H1 (cell line): ENCODE data around the gene BRSK2. TPM values are rescaled to one million over a fixed set of nuclear protein-coding genes. Genes with fewer than 3 reads are reported as not detected.

Experiments
- CTCF ChIA-PET: fragments of 300-600 bp; sonication (Branson Sonifier 250); formaldehyde crosslinking; loops from one replicate; lab custom pipeline; 2021; ENCODE audit not compliant: partially characterized antibody; lab: Charles Lee
- POLR2A ChIA-PET: fragments of 300-600 bp; sonication (Branson Sonifier 250); formaldehyde crosslinking; loops from one replicate; lab custom pipeline; 2021; ENCODE audit warnings: inconsistent platforms; ENCODE audit not compliant: partially characterized antibody; lab: Charles Lee
- DNase-seq, 2 experiments: peaks; one replicate each; pipeline versions ENCODE4 v3.0.0 to v3.0.0-alpha.2; 2010 to 2022; ENCODE audit warnings: low spot score in 2 of 2, low read depth in 1 of 2, mixed read lengths in 1 of 2
- FAIRE-seq: peaks from 2 replicates; lab custom pipeline; 2011; peaks lifted over from hg19 to GRCh38; lab: Jason Lieb, UNC
- H2AFZ ChIP-seq: 2 replicates; pipeline ENCODE4 v1.8.1; 2012; ENCODE audit warnings: low read length, inconsistent platforms
- H2AK5ac ChIP-seq: 2 replicates; pipeline ENCODE4 v1.6.1; 2013; ENCODE audit warnings: low read depth, low read length
- H2BK120ac ChIP-seq: replicated peaks from 2 replicates; pipeline ENCODE3; 2013; ENCODE audit warnings: low read depth, low read length, inconsistent platforms
- H2BK12ac ChIP-seq: 2 replicates; pipeline ENCODE4 v1.6.1; 2013; ENCODE audit warnings: low read depth, low read length
- H2BK15ac ChIP-seq: 2 replicates; pipeline ENCODE4 v1.6.1; 2013; ENCODE audit warnings: low read length
- H2BK20ac ChIP-seq: 2 replicates; pipeline ENCODE4 v1.6.1; 2013; ENCODE audit warnings: low read length
- H2BK5ac ChIP-seq: 2 replicates; pipeline ENCODE4 v1.6.1; 2013; ENCODE audit warnings: low read depth, low read length
- H3K14ac ChIP-seq: 2 replicates; pipeline ENCODE4 v1.6.1; 2013; ENCODE audit warnings: inconsistent platforms; ENCODE audit not compliant: insufficient read length
- H3K18ac ChIP-seq: 2 replicates; pipeline ENCODE4 v1.6.1; 2013; ENCODE audit warnings: low read length; ENCODE audit errors: extremely low read depth
- H3K23ac ChIP-seq: 2 replicates; pipeline ENCODE4 v1.6.1; 2013; ENCODE audit warnings: inconsistent platforms; ENCODE audit not compliant: insufficient read length
- H3K23me2 ChIP-seq: 2 replicates; pipeline ENCODE4 v1.6.1; 2013; ENCODE audit warnings: low read depth, low read length
- H3K27ac ChIP-seq: 2 replicates; pipeline ENCODE4 v1.6.1; 2011; ENCODE audit warnings: low read depth, low read length, inconsistent platforms
- H3K27me3 ChIP-seq, 4 experiments: replicated peaks in 1 of 4; 1 replicate in 1 of 4; 2 replicates in 3 of 4; pipeline versions ENCODE4 v1.6.1 to v1.8.1; 2011 to 2013; ENCODE audit warnings: low read length in 3 of 4, mild to moderate bottlenecking in 3 of 4, inconsistent platforms in 2 of 4, mixed read lengths in 2 of 4, moderate library complexity in 1 of 4; ENCODE audit not compliant: control insufficient read depth in 3 of 4, insufficient read depth in 3 of 4; ENCODE audit errors: extremely low read depth in 1 of 4
- H3K36me3 ChIP-seq, 4 experiments: 2 replicates each; pipeline versions ENCODE4 v1.6.1 to v1.8.1; 2011 to 2013; ENCODE audit warnings: mild to moderate bottlenecking in 4 of 4, low read length in 3 of 4, moderate library complexity in 2 of 4, control low read depth in 1 of 4, inconsistent platforms in 1 of 4; ENCODE audit not compliant: insufficient read depth in 4 of 4, control insufficient read depth in 2 of 4
- H3K4ac ChIP-seq: replicated peaks from 2 replicates; pipeline ENCODE3; 2013; ENCODE audit warnings: low read length, low read depth, mixed read lengths, inconsistent platforms; ENCODE audit not compliant: insufficient read length
- H3K4me1 ChIP-seq, 4 experiments: replicated peaks in 1 of 4; 1 replicate in 1 of 4; 2 replicates in 3 of 4; pipeline versions ENCODE4 v1.6.1 to v1.8.1; 2011 to 2013; ENCODE audit warnings: low read length in 3 of 4, inconsistent platforms in 2 of 4, mixed read lengths in 1 of 4; ENCODE audit not compliant: insufficient read depth in 4 of 4, control insufficient read depth in 3 of 4
- H3K4me2 ChIP-seq, 2 experiments: 2 replicates each; pipeline versions ENCODE4 v1.6.1 to v1.8.1; 2011 to 2013; ENCODE audit warnings: low read depth in 2 of 2, low read length in 2 of 2, control low read depth in 1 of 2, inconsistent platforms in 1 of 2, mild to moderate bottlenecking in 1 of 2; ENCODE audit not compliant: insufficient read depth in 1 of 2
- H3K4me3 ChIP-seq, 4 experiments: fragments of 200-600, 300-600 bp in 1 of 4; sonication (generic), shearing (Covaris generic), sonication (Bioruptor Twin) in 1 of 4; 2 replicates each; pipeline versions ENCODE4 v1.5.1 to v1.8.1; 2011 to 2016; ENCODE audit warnings: low read length in 4 of 4, low read depth in 3 of 4, control low read depth in 2 of 4, inconsistent platforms in 2 of 4, mild to moderate bottlenecking in 2 of 4, mixed read lengths in 1 of 4, moderate library complexity in 1 of 4; ENCODE audit not compliant: insufficient read depth in 2 of 4; ENCODE audit errors: extremely low read depth in 1 of 4
- H3K56ac ChIP-seq: replicated peaks from 2 replicates; pipeline ENCODE3; 2013; ENCODE audit warnings: low read depth, mild to moderate bottlenecking, mixed read lengths, low read length, inconsistent platforms; ENCODE audit not compliant: insufficient read length
- H3K79me1 ChIP-seq: 2 replicates; pipeline ENCODE4 v1.6.1; 2013; ENCODE audit warnings: low read depth, low read length, control low read depth
- H3K79me2 ChIP-seq, 2 experiments: 2 replicates each; pipeline versions ENCODE4 v1.6.1 to v1.8.1; 2012 to 2013; ENCODE audit warnings: low read length in 2 of 2, mild to moderate bottlenecking in 2 of 2, inconsistent platforms in 1 of 2; ENCODE audit not compliant: insufficient read depth in 2 of 2, control insufficient read depth in 1 of 2
- H3K9ac ChIP-seq, 4 experiments: replicated peaks in 1 of 4; 1 replicate in 1 of 4; 2 replicates in 3 of 4; pipeline versions ENCODE4 v1.6.1 to v1.8.1; 2011 to 2013; ENCODE audit warnings: low read depth in 3 of 4, low read length in 3 of 4, control low read depth in 2 of 4, mild to moderate bottlenecking in 2 of 4, moderate library complexity in 2 of 4, inconsistent platforms in 1 of 4; ENCODE audit errors: extremely low read depth in 1 of 4
- H3K9me3 ChIP-seq, 2 experiments: 2 replicates each; pipeline versions ENCODE4 v1.6.1 to v1.8.1; 2012 to 2013; ENCODE audit warnings: mild to moderate bottlenecking in 2 of 2, moderate library complexity in 2 of 2, control low read depth in 1 of 2, inconsistent platforms in 1 of 2, low read depth in 1 of 2, low read length in 1 of 2, mixed read lengths in 1 of 2; ENCODE audit not compliant: insufficient read depth in 2 of 2
- H4K20me1 ChIP-seq, 2 experiments: replicated peaks in 1 of 2; 2 replicates each; pipeline versions ENCODE3 to v1.8.1; 2011 to 2013; ENCODE audit warnings: inconsistent platforms in 2 of 2, low read length in 2 of 2, mild to moderate bottlenecking in 1 of 2; ENCODE audit not compliant: insufficient read depth in 2 of 2, control insufficient read depth in 1 of 2
- H4K5ac ChIP-seq: 2 replicates; pipeline ENCODE4 v1.6.1; 2013; ENCODE audit warnings: low read length, low read depth, mixed read lengths, inconsistent platforms; ENCODE audit not compliant: insufficient read length
- H4K8ac ChIP-seq: 2 replicates; pipeline ENCODE4 v1.8.0; 2013; ENCODE audit warnings: mild to moderate bottlenecking, moderate library complexity, low read length, inconsistent platforms; ENCODE audit not compliant: insufficient read depth; ENCODE audit errors: extremely low read depth
- H4K91ac ChIP-seq: replicated peaks from 2 replicates; pipeline ENCODE3; 2013; ENCODE audit warnings: low read length, mixed read lengths, inconsistent platforms; ENCODE audit not compliant: insufficient read length
- EGR1 ChIP-seq: IDR thresholded peaks from 2 replicates; pipeline ENCODE4 v1.6.1; 2011; ENCODE audit warnings: low read depth, low read length, borderline replicate concordance
- HDAC2 ChIP-seq, 2 experiments: fragments of 300-600 bp in 1 of 2; sonication (generic) in 1 of 2; IDR thresholded peaks; 2 replicates each; pipeline ENCODE4 v1.6.1; 2011 to 2012; ENCODE audit warnings: low read depth in 2 of 2, low read length in 2 of 2, mild to moderate bottlenecking in 2 of 2, moderate library complexity in 2 of 2, borderline replicate concordance in 1 of 2, inconsistent platforms in 1 of 2
- KDM1A ChIP-seq: fragments of 200-600, 300-600 bp; sonication (generic); IDR thresholded peaks from 2 replicates; pipeline ENCODE4 v1.7.1; 2016; ENCODE audit warnings: mild to moderate bottlenecking, low read length, borderline replicate concordance
- PHF8 ChIP-seq: fragments of 200-600 bp; sonication (generic); conservative IDR thresholded peaks from 2 replicates; pipeline ENCODE4 v1.7.1; 2012; ENCODE audit warnings: low read depth, mild to moderate bottlenecking, inconsistent platforms, low read length, moderate library complexity
- SP4 ChIP-seq: IDR thresholded peaks from 2 replicates; pipeline ENCODE4 v1.6.1; 2012; ENCODE audit warnings: low read length, inconsistent platforms
- WGBS, 2 experiments: shearing (Covaris generic) in 1 of 2; methylation state at CpG; one replicate each; pipeline versions ENCODE4 v1.1.6 to v1.1.7; 2013 to 2015; ENCODE audit warnings: low lambda C conversion rate in 2 of 2, mixed read lengths in 2 of 2, inconsistent platforms in 1 of 2, low coverage in 1 of 2, missing lambda C conversion rate in 1 of 2; ENCODE audit not compliant: insufficient replicate concordance in 2 of 2, insufficient coverage in 1 of 2, insufficient read length in 1 of 2; ENCODE audit errors: extremely low coverage in 1 of 2, missing lambda C conversion rate in 1 of 2; 5-methylcytosine and 5-hydroxymethylcytosine counted together
- polyA plus RNA-seq, 7 experiments: library from polyadenylated mRNA; depleted of rRNA in 3 of 7; stranded (reverse) in 5 of 7; unstranded in 2 of 7; fragments of >200 nt in 5 of 7; fragments of 200-250 nt in 2 of 7; gene quantifications; 1 replicate in 5 of 7; 2 replicates in 1 of 7; 4 replicates in 1 of 7; pipeline versions ENCODE4 v1.2.1 to v1.2.3, GENCODE V29; 2011 to 2013; ENCODE audit warnings: missing spikeins in 2 of 7, mixed read lengths in 2 of 7
- total RNA-seq: library from RNA; stranded (reverse); fragmentation: NEBNext Ultra II Directional; extraction: Animal tissue kit (Norgen Biotek cat#: 25700); gene quantifications from 2 replicates; pipeline ENCODE4 v1.2.1, GENCODE V29; 2021
- TF ChIP-seq, protein P1 (sequence below): IDR thresholded peaks from 2 replicates; pipeline ENCODE4 v1.6.1; 2012; ENCODE audit warnings: low read length, inconsistent platforms

The BRSK2 gene
- total and polyA plus RNA-seq, 2 of the 8 experiments (the other 6 are each of a cell fraction or from before 2014, with no cell fraction given), result 17.3 to 27.1 TPM

DNA sequence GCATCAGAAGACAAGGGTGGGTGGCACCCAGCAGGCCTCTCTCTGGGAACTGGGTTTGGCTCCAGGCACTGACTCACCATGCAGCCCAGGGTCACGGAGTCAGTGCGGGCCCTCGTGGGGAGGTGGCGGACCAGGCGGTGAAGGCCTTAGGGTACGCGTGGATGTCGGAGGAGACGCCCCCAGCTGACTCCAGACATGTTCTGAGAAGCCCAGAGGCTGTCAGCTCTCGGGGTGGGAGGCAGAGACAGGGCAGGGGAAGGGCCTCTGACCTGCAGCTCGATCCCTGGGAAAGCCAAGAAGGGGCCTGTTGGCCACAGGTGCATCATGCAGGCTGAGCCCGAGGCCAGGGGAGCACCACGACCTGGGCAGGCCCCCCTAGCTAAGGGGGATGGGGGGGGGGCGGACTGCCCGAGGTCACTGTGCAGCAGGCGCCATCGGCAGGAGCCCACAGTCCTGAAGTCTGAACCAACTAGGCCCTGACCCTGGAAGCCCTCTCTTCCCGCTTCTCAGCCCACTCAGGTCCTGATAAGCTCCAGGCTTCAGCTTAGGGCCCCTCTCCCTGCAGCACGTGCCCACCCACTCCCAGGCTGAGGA, 78.8 kb downstream of the BRSK2 start:
- TF ChIP-seq, protein P1, sequence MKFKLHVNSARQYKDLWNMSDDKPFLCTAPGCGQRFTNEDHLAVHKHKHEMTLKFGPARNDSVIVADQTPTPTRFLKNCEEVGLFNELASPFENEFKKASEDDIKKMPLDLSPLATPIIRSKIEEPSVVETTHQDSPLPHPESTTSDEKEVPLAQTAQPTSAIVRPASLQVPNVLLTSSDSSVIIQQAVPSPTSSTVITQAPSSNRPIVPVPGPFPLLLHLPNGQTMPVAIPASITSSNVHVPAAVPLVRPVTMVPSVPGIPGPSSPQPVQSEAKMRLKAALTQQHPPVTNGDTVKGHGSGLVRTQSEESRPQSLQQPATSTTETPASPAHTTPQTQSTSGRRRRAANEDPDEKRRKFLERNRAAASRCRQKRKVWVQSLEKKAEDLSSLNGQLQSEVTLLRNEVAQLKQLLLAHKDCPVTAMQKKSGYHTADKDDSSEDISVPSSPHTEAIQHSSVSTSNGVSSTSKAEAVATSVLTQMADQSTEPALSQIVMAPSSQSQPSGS, result no peak
- no peak for TF ChIP-seq PHF8
- TF ChIP-seq SP4, result no peak
- TF ChIP-seq KDM1A, result no peak
- TF ChIP-seq HDAC2 (IDR thresholded peaks at IDR 0.05; ENCODE audit: borderline replicate concordance in 1 of 2, low read depth in 2 of 2, low read length in 2 of 2), result no peak
- TF ChIP-seq EGR1, result no peak
- Histone ChIP-seq H4K5ac (no peak overlapping the region), H2AFZ (no peak overlapping the region), H3K4me3 (no peak overlapping the region), H3K9ac (no peak overlapping the region), H2AK5ac (no peak overlapping the region), H3K14ac (no peak overlapping the region), H3K56ac (no peak overlapping the region), H2BK20ac (no peak overlapping the region), H3K23me2 (no peaks in the 10 kb centered on the region; the same call in 1 of the 2 replicates), H2BK15ac (no peak overlapping the region), H3K23ac (no peak overlapping the region), H3K27me3 (no peaks in the 10 kb centered on the region), H4K91ac (no peak overlapping the region), H2BK5ac (no peak overlapping the region), H3K4ac (no peak overlapping the region), H3K79me1 (no peaks in the 10 kb centered on the region), H3K18ac (no peak overlapping the region), H2BK12ac (no peak overlapping the region), H3K36me3 (peaks cover 0 to 3% (median 0%) of the 10 kb centered on the region in 4 experiments; a peak in 1 of 8 replicates), H2BK120ac (no peak overlapping the region), H4K8ac (no peak overlapping the region; the same call in 1 of the 2 replicates), H3K9me3 (peaks cover 0 to 2% of the 10 kb centered on the region in 2 experiments; a peak in 1 of 4 replicates), H4K20me1 (peaks cover 0 to 5% of the 10 kb centered on the region in 2 experiments), H3K4me2 (no peak overlapping the region), H3K27ac (no peak overlapping the region), H3K79me2 (no peaks in the 10 kb centered on the region), H3K4me1 (no peaks in the 10 kb centered on the region; a peak in 1 of 7 replicates)
- FAIRE-seq, result no peak
- ChIA-PET POLR2A (interaction anchor here (1.0 kb wide), 1 partner anchor 9 kb away, joined by 3 read pairs; no protein-coding TSS in a partner anchor), CTCF (interaction anchor here (1.3 to 5.2 kb wide), 2 partner anchors 12 to 46 kb away, joined by 7 to 34 read pairs; no protein-coding TSS in a partner anchor)
- no peak for DNase-seq
- 83% methylated on average over 16 of the region's 19 CpGs; no CpG with 5 or more reads in 1 of the 2 experiments for WGBS, 2 experiments
